ENCODE data around the gene RNF150.

- TF ChIP-seq ZBTB33 (IDR thresholded peaks at IDR 0.05) (no peak), ATF3 (IDR thresholded peaks at IDR 0.05) (no peak), MAX (IDR thresholded peaks at IDR 0.05) (no peak), YY1 (IDR thresholded peaks at IDR 0.05) (no peak), RAD21 (IDR thresholded peaks at IDR 0.05) (no peak), TAF1 (conservative IDR thresholded peaks at IDR 0.05) (no peak), NR2F2 (IDR thresholded peaks at IDR 0.05) (no peak)
- TF ChIP-seq, protein P1, sequence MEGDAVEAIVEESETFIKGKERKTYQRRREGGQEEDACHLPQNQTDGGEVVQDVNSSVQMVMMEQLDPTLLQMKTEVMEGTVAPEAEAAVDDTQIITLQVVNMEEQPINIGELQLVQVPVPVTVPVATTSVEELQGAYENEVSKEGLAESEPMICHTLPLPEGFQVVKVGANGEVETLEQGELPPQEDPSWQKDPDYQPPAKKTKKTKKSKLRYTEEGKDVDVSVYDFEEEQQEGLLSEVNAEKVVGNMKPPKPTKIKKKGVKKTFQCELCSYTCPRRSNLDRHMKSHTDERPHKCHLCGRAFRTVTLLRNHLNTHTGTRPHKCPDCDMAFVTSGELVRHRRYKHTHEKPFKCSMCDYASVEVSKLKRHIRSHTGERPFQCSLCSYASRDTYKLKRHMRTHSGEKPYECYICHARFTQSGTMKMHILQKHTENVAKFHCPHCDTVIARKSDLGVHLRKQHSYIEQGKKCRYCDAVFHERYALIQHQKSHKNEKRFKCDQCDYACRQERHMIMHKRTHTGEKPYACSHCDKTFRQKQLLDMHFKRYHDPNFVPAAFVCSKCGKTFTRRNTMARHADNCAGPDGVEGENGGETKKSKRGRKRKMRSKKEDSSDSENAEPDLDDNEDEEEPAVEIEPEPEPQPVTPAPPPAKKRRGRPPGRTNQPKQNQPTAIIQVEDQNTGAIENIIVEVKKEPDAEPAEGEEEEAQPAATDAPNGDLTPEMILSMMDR (IDR thresholded peaks at IDR 0.05; ENCODE audit: low read depth, low read length, missing input control): no peak
- TF ChIP-seq, protein P2, sequence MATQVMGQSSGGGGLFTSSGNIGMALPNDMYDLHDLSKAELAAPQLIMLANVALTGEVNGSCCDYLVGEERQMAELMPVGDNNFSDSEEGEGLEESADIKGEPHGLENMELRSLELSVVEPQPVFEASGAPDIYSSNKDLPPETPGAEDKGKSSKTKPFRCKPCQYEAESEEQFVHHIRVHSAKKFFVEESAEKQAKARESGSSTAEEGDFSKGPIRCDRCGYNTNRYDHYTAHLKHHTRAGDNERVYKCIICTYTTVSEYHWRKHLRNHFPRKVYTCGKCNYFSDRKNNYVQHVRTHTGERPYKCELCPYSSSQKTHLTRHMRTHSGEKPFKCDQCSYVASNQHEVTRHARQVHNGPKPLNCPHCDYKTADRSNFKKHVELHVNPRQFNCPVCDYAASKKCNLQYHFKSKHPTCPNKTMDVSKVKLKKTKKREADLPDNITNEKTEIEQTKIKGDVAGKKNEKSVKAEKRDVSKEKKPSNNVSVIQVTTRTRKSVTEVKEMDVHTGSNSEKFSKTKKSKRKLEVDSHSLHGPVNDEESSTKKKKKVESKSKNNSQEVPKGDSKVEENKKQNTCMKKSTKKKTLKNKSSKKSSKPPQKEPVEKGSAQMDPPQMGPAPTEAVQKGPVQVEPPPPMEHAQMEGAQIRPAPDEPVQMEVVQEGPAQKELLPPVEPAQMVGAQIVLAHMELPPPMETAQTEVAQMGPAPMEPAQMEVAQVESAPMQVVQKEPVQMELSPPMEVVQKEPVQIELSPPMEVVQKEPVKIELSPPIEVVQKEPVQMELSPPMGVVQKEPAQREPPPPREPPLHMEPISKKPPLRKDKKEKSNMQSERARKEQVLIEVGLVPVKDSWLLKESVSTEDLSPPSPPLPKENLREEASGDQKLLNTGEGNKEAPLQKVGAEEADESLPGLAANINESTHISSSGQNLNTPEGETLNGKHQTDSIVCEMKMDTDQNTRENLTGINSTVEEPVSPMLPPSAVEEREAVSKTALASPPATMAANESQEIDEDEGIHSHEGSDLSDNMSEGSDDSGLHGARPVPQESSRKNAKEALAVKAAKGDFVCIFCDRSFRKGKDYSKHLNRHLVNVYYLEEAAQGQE (IDR thresholded peaks at IDR 0.05): no peak
Measured at GRCh38 chr4:141121768-141122454, 11.4 kb downstream of the RNF150 start.
